ENCODE data around the gene FAM120B. TPM values are rescaled to one million over a fixed set of nuclear protein-coding genes. Genes with fewer than 3 reads are reported as not detected.
A peak's percentile ranks its signal among the peaks of the same experiment; 100 is the strongest.

The FAM120B gene
- total and polyA plus RNA-seq, 4 donors: 5.5 to 38.5 (median 20.4) TPM

DNA sequence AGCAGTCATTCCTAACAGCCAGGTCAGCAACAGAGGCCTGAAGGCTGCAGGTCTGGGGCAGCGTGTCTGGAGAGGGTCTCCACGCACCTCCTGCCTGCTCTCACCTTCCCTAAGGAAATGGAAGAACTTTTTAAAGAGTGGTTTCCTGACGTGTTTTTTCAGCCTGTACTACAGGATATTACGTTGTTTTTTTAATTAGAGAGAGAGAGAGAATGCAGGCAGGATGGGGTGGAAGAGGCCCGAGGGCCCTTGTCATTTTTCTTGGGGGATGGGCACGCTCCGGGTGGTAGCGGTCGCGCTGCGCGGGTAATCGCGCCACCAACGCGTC lies 17.7 kb upstream of the FAM120B start:
- Histone ChIP-seq H3K4me3 (ENCODE audit: low read length in 2 of 2) (no peak overlapping the region), H3K36me3 (ENCODE audit: control insufficient read depth in 1 of 2, insufficient read depth in 2 of 2, low read length in 1 of 2) (no peaks in the 10 kb centered on the region), H3K4me1 (ENCODE audit: control insufficient read depth in 1 of 2, insufficient read depth in 2 of 2, low read length in 2 of 2) (no peaks in the 10 kb centered on the region), H3K9me3 (ENCODE audit: control insufficient read depth, low read length) (no peaks in the 10 kb centered on the region), H3K27ac (ENCODE audit: low read depth in 1 of 2, low read length in 2 of 2) (no peak overlapping the region), H3K27me3 (ENCODE audit: control insufficient read depth in 1 of 2, insufficient read depth in 2 of 2, low read length in 1 of 2) (no peaks in the 10 kb centered on the region)
- ATAC-seq (ENCODE audit: low FRiP score) (no peak), DNase-seq (no peak)
- intact Hi-C loops (cut with DNase I): loop anchor here in 1 of 2 donors (5.0 kb wide), 1 partner anchor 327 kb away; no protein-coding TSS in a partner anchor
- WGBS, 2 donors: 39 to 55% methylated on average over 16 of the region's 16 CpGs

DNA sequence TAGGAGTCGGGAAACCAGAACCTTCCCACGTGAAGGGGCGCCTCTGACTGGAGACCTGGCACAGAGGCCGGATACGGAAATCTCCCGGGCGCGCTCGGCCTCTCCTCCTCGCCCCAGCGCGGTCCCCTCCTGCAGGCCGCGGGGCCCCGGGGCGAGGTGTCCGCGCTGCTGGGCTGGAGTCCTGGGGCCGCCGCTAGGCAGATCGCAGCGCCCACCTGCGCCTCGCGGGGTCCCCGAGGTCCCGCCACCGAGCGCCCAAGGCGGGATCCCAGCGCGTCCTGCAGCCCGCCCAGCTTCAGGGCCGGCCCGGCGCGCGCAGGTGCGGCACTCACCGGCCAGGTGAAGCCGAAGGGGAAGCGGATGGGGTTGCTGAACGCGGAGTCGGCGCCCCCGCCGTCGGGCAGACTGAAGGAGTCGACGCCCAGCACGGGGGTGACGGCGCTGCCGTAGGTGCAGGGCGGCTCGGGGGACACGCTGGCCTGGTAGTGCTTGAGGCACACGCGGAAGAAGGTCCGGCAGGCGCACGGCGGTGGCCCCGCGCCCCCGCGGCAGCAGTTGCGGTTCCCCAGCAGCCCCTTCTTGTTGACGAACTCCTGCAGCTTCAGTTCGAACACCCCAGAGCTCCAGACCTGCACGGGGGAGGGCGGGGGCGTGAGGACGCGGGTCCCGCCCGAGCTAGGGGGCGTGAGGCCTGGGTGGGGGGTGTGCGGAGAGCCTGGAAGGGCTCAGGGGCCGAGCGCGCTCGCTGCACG lies 17.2 kb upstream of the FAM120B start:
- no peaks in the 10 kb centered on the region for H3K36me3 ChIP-seq (ENCODE audit: control insufficient read depth in 1 of 2, insufficient read depth in 2 of 2, low read length in 1 of 2)
- peak overlapping the region; percentile 68 to 85 for H3K4me3 ChIP-seq (ENCODE audit: low read length in 2 of 2)
- WGBS, 2 donors: 10 to 11% methylated on average over 46 to 85 of the region's 85 CpGs
- intact Hi-C loops (cut with DNase I): loop anchor here in 1 of 2 donors (5.0 kb wide), 1 partner anchor 327 kb away; no protein-coding TSS in a partner anchor
- H3K27ac ChIP-seq (ENCODE audit: low read depth in 1 of 2, low read length in 2 of 2): no peak overlapping the region
- H3K27me3 ChIP-seq (ENCODE audit: control insufficient read depth in 1 of 2, insufficient read depth in 2 of 2, low read length in 1 of 2): no peaks in the 10 kb centered on the region
- DNase-seq (no peak), ATAC-seq (ENCODE audit: low FRiP score) (no peak)
- H3K9me3 ChIP-seq (ENCODE audit: control insufficient read depth, low read length): no peaks in the 10 kb centered on the region
- H3K4me1 ChIP-seq (ENCODE audit: control insufficient read depth in 1 of 2, insufficient read depth in 2 of 2, low read length in 2 of 2): no peaks in the 10 kb centered on the region

DNA sequence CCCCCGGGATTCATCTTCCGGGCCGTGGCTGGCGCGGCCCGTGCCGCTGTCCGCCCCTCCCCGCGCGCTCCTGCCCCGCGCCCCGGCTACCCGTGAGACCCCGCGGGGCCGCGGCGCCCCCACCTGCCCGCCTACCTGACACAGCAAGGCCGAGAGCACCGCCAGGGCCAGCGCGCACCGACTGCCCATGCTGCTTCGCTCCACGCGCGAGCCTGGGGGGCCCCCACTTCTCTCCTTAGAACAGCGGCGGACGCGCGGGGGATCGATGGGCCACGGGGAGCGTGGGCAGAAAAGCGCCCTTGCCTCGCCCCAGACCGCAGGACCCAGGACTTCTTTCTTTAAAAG lies 16.6 kb upstream of the FAM120B start:
- WGBS, 2 donors: 1% methylated on average over 21 to 41 of the region's 41 CpGs
- Histone ChIP-seq H3K27ac (ENCODE audit: low read depth in 1 of 2, low read length in 2 of 2) (no peak overlapping the region), H3K27me3 (ENCODE audit: control insufficient read depth in 1 of 2, insufficient read depth in 2 of 2, low read length in 1 of 2) (no peaks in the 10 kb centered on the region), H3K9me3 (ENCODE audit: control insufficient read depth, low read length) (no peaks in the 10 kb centered on the region), H3K4me1 (ENCODE audit: control insufficient read depth in 1 of 2, insufficient read depth in 2 of 2, low read length in 2 of 2) (no peaks in the 10 kb centered on the region), H3K4me3 (ENCODE audit: low read length in 2 of 2) (peak overlapping the region; percentile 68 to 85), H3K36me3 (ENCODE audit: control insufficient read depth in 1 of 2, insufficient read depth in 2 of 2, low read length in 1 of 2) (no peaks in the 10 kb centered on the region)
- intact Hi-C loops (cut with DNase I): loop anchor here (5.0 to 10.0 kb wide), 4 partner anchors 125 to 458 kb away; no protein-coding TSS in a partner anchor
- ATAC-seq (ENCODE audit: low FRiP score) (no peak), DNase-seq (peak in 1 of 2 donors; percentile 77)

DNA sequence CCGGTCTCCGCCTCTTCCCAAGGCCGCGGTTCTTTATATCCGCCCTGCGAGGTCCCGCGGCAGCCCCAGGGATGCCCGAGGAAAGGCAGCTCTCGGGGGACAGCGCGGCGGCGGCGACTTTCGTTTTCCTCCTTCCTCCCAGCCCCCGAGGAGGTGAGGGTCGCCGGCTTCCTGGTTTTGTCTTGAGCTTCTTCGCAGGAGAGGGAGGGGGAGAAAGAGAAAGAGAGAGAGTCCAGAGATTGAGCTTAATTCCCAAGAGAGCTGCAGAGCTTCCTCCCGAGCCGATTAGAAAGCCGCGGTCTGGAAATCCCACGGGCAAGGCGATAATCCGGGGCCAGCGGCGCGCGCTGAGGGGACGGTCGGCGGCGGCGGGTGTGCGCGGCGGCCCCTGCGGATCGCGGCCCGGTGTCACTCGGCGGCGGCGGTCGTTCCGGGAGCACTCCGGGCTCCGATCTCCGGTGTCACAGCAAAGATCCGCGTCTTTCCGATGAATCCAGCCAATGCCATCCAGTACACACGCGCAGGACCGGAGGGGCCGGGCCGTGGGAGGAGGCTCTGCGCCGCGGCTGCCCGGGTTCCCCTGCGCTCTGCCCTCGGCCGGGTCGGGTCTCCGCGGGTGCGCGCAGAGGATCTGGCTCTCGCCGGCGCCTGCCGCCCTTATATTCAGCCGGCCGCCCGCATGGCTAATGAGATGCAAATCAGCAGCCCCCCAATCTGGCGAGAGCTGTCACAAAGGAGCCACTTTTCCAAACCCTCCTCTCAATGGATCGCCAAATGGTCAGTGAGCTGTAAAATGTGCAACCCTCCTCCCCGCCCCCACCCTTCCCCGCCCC lies 16.0 kb upstream of the FAM120B start, which contains the start of gene DLL1:
Gene DLL1 (minus strand): TSS at position 783 of the 833 bp plus-strand sequence. CDS start 939 bp downstream, outside the sequence.
- Histone ChIP-seq H3K36me3 (ENCODE audit: control insufficient read depth in 1 of 2, insufficient read depth in 2 of 2, low read length in 1 of 2) (no peaks in the 10 kb centered on the region), H3K4me1 (ENCODE audit: control insufficient read depth in 1 of 2, insufficient read depth in 2 of 2, low read length in 2 of 2) (no peaks in the 10 kb centered on the region), H3K27ac (ENCODE audit: low read depth in 1 of 2, low read length in 2 of 2) (no peak within 1 kb of the TSS), H3K9me3 (ENCODE audit: control insufficient read depth, low read length) (no peaks in the 10 kb centered on the region), H3K27me3 (ENCODE audit: control insufficient read depth in 1 of 2, insufficient read depth in 2 of 2, low read length in 1 of 2) (no peaks in the 10 kb centered on the region), H3K4me3 (ENCODE audit: low read length in 2 of 2) (peak within 1 kb of the TSS; percentile 68 to 85)
- WGBS, 2 donors: 0 to 1% methylated on average over 64 to 83 of the region's 83 CpGs
- ATAC-seq (ENCODE audit: low FRiP score) (peak; percentile 62), DNase-seq (peak; percentile 66 to 87)
- intact Hi-C loops (cut with DNase I): loop anchor here (5.0 to 10.0 kb wide), 3 partner anchors 126 to 458 kb away; no protein-coding TSS in a partner anchor

DNA sequence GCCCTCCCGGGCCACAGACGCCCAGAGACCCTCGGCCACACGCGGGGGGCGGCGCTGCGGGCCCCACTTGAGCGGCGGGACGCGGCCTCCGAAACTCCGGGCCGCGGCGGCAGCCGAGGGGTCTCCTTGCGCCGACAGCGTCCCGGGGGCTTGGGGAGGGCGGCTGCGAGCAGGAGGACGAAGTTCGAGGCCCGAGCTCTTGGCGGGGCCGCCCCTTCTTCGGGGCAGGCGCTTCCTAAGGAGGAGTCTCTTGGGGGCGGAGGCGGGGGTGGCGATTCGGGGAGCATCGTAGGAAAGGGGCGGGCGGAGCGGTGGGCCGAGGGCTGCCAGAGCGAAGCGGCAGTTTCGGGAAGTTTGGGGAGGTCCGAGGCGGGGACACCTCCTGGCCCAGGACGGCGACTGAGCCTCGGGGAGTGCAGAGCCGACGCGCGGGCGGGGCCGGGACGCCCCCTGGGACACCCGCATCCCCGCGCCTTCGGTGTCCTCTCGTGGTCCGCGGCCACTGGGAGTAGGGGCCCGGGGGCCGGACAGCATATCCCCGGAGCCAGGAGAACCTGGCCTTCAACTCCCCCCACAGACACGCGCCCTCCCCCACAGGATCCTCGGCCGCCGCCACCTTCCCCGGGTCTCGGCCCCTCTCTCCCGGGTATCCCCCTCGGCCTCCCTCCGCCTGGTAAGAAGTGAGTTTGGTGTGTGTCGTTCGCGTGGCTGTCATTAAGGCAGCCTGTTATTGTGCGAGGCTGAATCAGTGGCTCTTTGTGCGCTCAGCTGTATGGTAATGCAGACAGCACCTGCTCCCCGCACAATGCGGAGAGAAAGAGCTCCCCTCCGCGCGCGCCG lies 15.1 kb upstream of the FAM120B start:
- peak; percentile 87 to 91 for DNase-seq

DNA sequence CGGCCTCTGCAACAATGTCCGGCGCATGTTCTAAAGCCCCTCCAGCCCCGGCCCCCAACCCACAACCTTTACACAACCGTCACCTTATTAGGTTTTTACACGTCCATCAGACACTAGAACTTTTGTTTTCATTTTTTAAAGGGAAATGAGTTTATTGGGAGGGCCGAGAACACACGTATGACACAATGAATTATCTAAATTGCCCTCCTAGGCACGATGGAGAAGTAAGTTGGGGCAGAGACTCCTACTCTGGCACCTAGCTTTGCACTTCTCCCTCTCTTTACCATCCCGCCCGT lies 14.5 kb upstream of the FAM120B start:
- H3K36me3 ChIP-seq (ENCODE audit: control insufficient read depth in 1 of 2, insufficient read depth in 2 of 2, low read length in 1 of 2): no peaks in the 10 kb centered on the region

More for the DNA sequence above, 15.1 kb upstream of the FAM120B start:
- WGBS, 2 donors: 1% methylated on average over 65 to 87 of the region's 87 CpGs
- H3K4me1 ChIP-seq (ENCODE audit: control insufficient read depth in 1 of 2, insufficient read depth in 2 of 2, low read length in 2 of 2): no peaks in the 10 kb centered on the region
- ATAC-seq (ENCODE audit: low FRiP score): peak; percentile 60
- no peaks in the 10 kb centered on the region for H3K27me3 ChIP-seq (ENCODE audit: control insufficient read depth in 1 of 2, insufficient read depth in 2 of 2, low read length in 1 of 2)
- no peaks in the 10 kb centered on the region for H3K9me3 ChIP-seq (ENCODE audit: control insufficient read depth, low read length)
- H3K27ac ChIP-seq (ENCODE audit: low read depth in 1 of 2, low read length in 2 of 2): no peak overlapping the region
- H3K36me3 ChIP-seq (ENCODE audit: control insufficient read depth in 1 of 2, insufficient read depth in 2 of 2, low read length in 1 of 2): no peaks in the 10 kb centered on the region
- intact Hi-C loops (cut with DNase I): loop anchor here (2.0 to 10.0 kb wide), 4 partner anchors 127 to 461 kb away; no protein-coding TSS in a partner anchor
- peak overlapping the region; percentile 7 to 68 for H3K4me3 ChIP-seq (ENCODE audit: low read length in 2 of 2)

DNA sequence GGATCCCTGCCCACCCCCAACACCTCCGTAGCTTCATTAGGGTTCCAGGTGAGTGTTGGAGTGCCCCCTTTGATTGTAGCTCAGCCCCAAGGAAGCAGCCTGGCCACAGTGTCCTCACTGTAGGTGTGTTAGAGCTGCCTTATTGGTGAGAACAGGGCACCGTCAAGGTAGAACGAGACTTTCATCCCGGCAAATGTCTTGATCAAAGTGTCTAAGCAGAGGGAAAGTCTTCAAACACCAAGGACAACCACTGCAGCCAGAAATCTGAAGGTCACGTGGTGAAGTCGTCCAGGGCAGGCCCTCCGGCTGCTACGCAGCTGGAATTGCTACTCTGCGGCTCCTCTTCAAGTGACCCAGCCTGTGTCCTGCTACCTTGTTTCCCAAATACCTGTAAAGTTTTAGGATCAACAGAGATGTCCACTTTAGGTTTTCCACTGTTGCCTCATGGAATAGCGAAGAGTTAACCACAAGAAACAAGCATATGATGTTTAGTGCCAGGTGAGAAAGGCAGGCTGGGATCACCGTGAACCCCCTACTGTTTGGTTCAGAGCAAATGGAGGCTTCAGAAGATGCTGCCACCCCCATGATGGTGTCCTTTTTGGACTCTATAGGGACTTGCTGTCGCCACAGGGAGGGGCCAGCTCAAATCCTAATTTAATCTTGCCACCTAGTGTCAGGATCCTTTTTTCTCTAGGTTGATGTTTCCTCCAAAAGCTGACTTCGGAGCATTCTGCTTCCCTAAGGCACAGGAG lies 14.0 kb upstream of the FAM120B start:
- DNase-seq (no peak), ATAC-seq (ENCODE audit: low FRiP score) (no peak)
- WGBS, 2 donors: 14 to 19% methylated on average over 13 of the region's 13 CpGs
- intact Hi-C loops (cut with DNase I): loop anchor here (2.0 to 10.0 kb wide), 4 partner anchors 128 to 462 kb away; no protein-coding TSS in a partner anchor
- Histone ChIP-seq H3K4me3 (ENCODE audit: low read length in 2 of 2) (no peak overlapping the region), H3K4me1 (ENCODE audit: control insufficient read depth in 1 of 2, insufficient read depth in 2 of 2, low read length in 2 of 2) (no peaks in the 10 kb centered on the region), H3K27me3 (ENCODE audit: control insufficient read depth in 1 of 2, insufficient read depth in 2 of 2, low read length in 1 of 2) (no peaks in the 10 kb centered on the region), H3K27ac (ENCODE audit: low read depth in 1 of 2, low read length in 2 of 2) (no peak overlapping the region), H3K9me3 (ENCODE audit: control insufficient read depth, low read length) (no peaks in the 10 kb centered on the region), H3K36me3 (ENCODE audit: control insufficient read depth in 1 of 2, insufficient read depth in 2 of 2, low read length in 1 of 2) (no peaks in the 10 kb centered on the region)

More for the DNA sequence above, 14.5 kb upstream of the FAM120B start:
- Histone ChIP-seq H3K27ac (ENCODE audit: low read depth in 1 of 2, low read length in 2 of 2) (no peak overlapping the region), H3K4me1 (ENCODE audit: control insufficient read depth in 1 of 2, insufficient read depth in 2 of 2, low read length in 2 of 2) (no peaks in the 10 kb centered on the region), H3K27me3 (ENCODE audit: control insufficient read depth in 1 of 2, insufficient read depth in 2 of 2, low read length in 1 of 2) (no peaks in the 10 kb centered on the region), H3K4me3 (ENCODE audit: low read length in 2 of 2) (no peak overlapping the region), H3K9me3 (ENCODE audit: control insufficient read depth, low read length) (no peaks in the 10 kb centered on the region)
- no peak for ATAC-seq (ENCODE audit: low FRiP score)
- DNase-seq: no peak
- intact Hi-C loops (cut with DNase I): loop anchor here (2.0 to 10.0 kb wide), 4 partner anchors 127 to 461 kb away; no protein-coding TSS in a partner anchor
- WGBS, 2 donors: 13 to 14% methylated on average over 11 of the region's 11 CpGs

All from aorta (tissue), 5 donors.